Stimulated activated naive CD8-positive, alpha-beta T cell treated with anti-CD3 and anti-CD28 coated beads, Interleukin-15, amount 100 ng/mL, for 72 hours (primary cell): Measurements from ENCODE around the gene HDAC5.
"Not testable (repeated sequence)": the region's sequence is repeated elsewhere in the genome, so short reads cannot be mapped to it uniquely, and the experiment has no call there.

Source experiments
- ATAC-seq: fragments of 150-1000 bp; cut with Tn5 transposase; 2 replicates; pipeline ENCODE4 v1.10.0; 2021; ENCODE audit warnings: mild to moderate bottlenecking, moderate library complexity
- DNase-seq, 2 donors: peaks; one replicate each; pipeline ENCODE4 v3.0.0; 2021 to 2022
- H3K27ac Mint-ChIP-seq, 2 donors: one replicate each; pipeline ENCODE4 v1.8.0; 2022; ENCODE audit warnings: mild to moderate bottlenecking in 2 of 2, mixed read lengths in 2 of 2, moderate library complexity in 2 of 2
- H3K27me3 Mint-ChIP-seq: one replicate; pipeline ENCODE4 v1.8.0; 2022; ENCODE audit warnings: mixed read lengths
- H3K4me1 Mint-ChIP-seq: one replicate; pipeline ENCODE4 v1.8.0; 2022; ENCODE audit warnings: mild to moderate bottlenecking, mixed read lengths
- H3K4me3 Mint-ChIP-seq, 2 donors: one replicate each; pipeline ENCODE4 v1.8.0; 2022; ENCODE audit warnings: mild to moderate bottlenecking in 2 of 2, mixed read lengths in 2 of 2, moderate library complexity in 1 of 2
- H3K9me3 Mint-ChIP-seq, 2 donors: one replicate each; pipeline ENCODE4 v1.8.0; 2022; ENCODE audit warnings: mixed read lengths in 2 of 2

The HDAC5 gene

DNA sequence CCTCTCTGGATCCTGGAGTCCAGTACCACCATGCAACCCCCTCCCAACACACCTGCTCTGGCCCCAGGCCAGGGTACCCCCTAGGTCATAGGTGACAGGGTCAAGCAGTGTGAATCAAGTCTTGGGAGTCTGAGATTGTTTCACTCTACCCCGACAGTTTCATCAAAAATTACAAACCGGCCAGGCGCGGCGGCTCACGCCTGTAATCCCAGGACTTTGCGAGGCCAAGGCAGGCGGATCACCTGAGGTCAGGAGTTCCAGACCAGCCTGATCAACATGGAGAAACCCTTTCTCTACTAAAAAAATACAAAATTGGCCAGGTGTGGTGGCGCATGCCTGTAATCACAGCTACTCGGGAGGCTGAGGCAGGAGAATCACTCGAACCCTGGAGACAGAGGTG is 3.2 kb downstream of the HDAC5 start:
- not testable (repeated sequence) for H3K4me3 Mint-ChIP-seq, H3K27me3 Mint-ChIP-seq, DNase-seq, H3K9me3 Mint-ChIP-seq, ATAC-seq
- Mint-ChIP-seq H3K4me1 (peaks cover 63% of the 10 kb centered on the region), H3K27ac (peak overlapping the region in 1 of 2 donors; percentile 49)

DNA sequence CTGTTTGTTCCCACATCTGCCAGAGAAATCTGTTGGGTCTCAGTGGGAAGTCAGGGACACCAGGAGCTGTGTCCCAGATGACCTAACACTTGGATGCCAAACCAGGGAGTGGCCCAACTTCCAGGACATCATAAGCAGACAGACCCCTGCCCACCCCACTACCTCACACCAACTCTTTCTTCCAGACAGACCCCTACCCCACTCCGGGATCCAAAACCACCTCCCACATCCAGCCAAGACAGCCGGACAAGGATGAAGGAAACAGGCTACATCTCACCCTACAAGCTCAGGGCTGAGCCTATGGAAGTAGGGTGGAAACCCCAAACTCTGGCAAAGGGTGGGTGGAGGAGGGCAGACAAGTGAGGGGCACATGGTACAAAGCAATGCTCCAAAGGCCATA is 3.6 kb downstream of the HDAC5 start:
- H3K9me3 Mint-ChIP-seq: no peaks in the 10 kb centered on the region
- no peak overlapping the region for H3K4me3 Mint-ChIP-seq
- peaks cover 63% of the 10 kb centered on the region for H3K4me1 Mint-ChIP-seq
- ATAC-seq (no peak), DNase-seq (no peak)
- peak overlapping the region in 1 of 2 donors; percentile 37 for H3K27ac Mint-ChIP-seq
- H3K27me3 Mint-ChIP-seq: no peaks in the 10 kb centered on the region

DNA sequence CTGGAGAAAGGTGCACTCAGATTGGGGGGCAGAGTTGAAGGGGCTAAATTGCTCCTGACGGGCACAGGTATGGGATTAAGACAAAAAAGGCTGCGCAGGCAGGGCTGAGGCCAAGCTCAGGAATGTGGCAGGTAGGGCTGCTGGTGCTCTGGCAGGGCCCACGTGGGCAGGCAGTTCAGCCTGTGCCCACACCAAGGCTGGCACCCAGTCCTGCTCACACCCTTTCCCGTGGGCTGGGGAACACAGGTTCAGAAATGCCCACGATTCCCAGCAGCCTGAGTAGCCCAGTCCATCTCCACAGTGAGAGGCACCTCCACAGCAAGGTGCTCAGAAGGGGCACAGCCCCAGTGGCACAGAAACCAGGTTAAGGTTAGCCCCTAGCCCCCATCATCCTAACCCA is 4.4 kb downstream of the HDAC5 start:
- no peaks in the 10 kb centered on the region for H3K9me3 Mint-ChIP-seq
- DNase-seq (no peak), ATAC-seq (no peak)
- no peaks in the 10 kb centered on the region for H3K27me3 Mint-ChIP-seq
- peak overlapping the region in 1 of 2 donors; percentile 14 for H3K27ac Mint-ChIP-seq
- peaks cover 62% of the 10 kb centered on the region for H3K4me1 Mint-ChIP-seq
- no peak overlapping the region for H3K4me3 Mint-ChIP-seq

DNA sequence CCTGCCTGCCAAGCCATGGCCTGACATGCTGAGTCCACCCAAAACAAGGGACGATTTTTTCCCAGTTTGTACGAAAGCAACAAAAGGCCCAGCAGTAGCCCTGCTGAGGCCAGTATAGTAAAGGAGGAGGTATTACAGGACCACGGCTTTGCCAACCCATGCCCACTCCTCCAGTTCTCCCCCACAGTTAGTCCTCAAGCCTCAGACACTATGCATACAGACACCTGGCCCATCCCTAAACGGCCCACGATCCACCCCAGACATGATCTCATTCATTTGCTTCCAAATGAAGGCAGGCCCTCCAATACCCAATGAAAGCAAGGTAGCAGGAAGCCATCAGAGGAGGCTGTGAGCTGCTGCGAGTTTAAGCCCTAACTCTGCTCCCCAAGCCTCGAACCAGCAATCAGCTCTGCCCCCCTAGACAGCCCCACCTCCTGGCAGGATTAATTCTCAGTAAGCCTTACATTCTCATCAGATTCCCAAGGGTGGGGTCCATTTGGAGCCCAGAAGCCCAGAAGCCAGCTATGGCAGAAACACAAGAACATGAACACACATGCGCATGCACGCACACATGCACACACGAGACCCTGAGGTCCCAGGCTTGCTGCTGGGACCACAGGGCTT is 4.9 kb downstream of the HDAC5 start:
- Mint-ChIP-seq H3K4me1 (peaks cover 64% of the 10 kb centered on the region), H3K9me3 (no peaks in the 10 kb centered on the region)
- ATAC-seq: no peak

DNA sequence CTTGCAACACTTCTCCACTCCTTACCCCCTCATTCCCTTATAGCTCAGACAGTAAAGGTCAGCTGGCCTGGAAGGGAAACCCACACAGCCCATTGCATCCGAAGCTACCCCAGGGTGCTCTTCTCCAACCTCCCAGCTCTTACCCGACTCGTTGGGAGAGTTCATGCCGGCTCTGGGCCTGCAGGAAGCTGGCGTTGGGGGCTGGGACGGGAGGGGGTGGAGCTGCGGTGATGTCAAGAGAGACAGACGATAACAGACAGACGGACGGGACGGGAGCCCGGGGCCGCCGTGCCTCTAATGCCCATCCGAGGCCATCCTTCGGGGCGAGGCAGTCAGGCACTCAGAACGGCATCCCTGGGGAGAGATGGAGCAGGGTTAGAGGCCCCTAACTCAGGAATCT is 6.1 kb downstream of the HDAC5 start:
- H3K27ac Mint-ChIP-seq: no peak overlapping the region
- DNase-seq: no peak
- no peak overlapping the region for H3K4me3 Mint-ChIP-seq
- no peak for ATAC-seq
- H3K4me1 Mint-ChIP-seq: peaks cover 71% of the 10 kb centered on the region
- H3K9me3 Mint-ChIP-seq: no peaks in the 10 kb centered on the region
- no peaks in the 10 kb centered on the region for H3K27me3 Mint-ChIP-seq

More for the DNA sequence above, 4.9 kb downstream of the HDAC5 start:
- H3K27me3 Mint-ChIP-seq: no peaks in the 10 kb centered on the region
- no peak for DNase-seq
- H3K4me3 Mint-ChIP-seq: no peak overlapping the region
- peak overlapping the region in 1 of 2 donors; percentile 50 for H3K27ac Mint-ChIP-seq

DNA sequence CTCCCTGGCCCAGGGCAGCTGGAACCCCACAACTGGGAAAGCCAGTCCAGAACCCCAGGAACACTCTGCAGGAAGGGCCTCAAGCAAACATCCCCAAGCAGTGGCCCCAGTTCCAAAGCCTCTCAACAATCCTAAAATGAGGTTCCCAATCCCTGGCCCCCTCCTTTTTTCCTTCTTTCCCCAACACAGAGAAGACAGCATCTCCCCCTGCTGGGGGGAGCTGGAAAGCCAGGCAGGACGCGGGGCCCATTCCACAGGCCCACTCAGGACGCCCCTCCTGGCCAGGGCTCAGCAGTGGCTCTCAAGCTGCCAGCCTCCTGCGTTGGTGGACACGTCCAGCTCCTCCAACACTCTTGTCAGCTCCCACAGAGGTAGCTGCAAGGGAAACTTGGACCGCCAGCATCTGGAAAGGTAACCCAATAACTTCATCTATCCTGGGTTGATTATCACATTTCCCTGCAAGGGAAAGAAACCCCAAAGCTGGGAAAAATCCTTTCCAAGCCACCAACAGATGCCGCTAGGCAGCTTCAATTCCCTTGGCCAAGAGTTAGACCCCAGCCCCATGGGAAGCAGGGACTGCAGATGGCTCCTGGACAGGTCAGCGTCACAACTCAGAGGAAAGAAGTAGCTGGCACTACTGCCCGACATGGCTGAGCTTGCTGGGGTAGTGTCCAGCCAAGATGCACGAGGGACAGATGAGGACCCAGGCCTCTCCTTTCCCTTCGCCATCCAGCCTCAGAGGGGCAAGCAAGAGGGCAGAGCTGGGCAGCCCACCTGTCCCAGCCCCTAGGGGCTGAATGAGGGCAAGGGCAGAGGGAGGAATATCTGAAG is 7.6 kb downstream of the HDAC5 start:
- H3K27me3 Mint-ChIP-seq: no peaks in the 10 kb centered on the region
- H3K4me3 Mint-ChIP-seq: no peak overlapping the region
- peak overlapping the region in 1 of 2 donors; percentile 81 for H3K27ac Mint-ChIP-seq
- peak in 1 of 2 donors; percentile 32 for DNase-seq
- no peak for ATAC-seq
- H3K9me3 Mint-ChIP-seq: no peaks in the 10 kb centered on the region
- H3K4me1 Mint-ChIP-seq: peaks cover 73% of the 10 kb centered on the region

DNA sequence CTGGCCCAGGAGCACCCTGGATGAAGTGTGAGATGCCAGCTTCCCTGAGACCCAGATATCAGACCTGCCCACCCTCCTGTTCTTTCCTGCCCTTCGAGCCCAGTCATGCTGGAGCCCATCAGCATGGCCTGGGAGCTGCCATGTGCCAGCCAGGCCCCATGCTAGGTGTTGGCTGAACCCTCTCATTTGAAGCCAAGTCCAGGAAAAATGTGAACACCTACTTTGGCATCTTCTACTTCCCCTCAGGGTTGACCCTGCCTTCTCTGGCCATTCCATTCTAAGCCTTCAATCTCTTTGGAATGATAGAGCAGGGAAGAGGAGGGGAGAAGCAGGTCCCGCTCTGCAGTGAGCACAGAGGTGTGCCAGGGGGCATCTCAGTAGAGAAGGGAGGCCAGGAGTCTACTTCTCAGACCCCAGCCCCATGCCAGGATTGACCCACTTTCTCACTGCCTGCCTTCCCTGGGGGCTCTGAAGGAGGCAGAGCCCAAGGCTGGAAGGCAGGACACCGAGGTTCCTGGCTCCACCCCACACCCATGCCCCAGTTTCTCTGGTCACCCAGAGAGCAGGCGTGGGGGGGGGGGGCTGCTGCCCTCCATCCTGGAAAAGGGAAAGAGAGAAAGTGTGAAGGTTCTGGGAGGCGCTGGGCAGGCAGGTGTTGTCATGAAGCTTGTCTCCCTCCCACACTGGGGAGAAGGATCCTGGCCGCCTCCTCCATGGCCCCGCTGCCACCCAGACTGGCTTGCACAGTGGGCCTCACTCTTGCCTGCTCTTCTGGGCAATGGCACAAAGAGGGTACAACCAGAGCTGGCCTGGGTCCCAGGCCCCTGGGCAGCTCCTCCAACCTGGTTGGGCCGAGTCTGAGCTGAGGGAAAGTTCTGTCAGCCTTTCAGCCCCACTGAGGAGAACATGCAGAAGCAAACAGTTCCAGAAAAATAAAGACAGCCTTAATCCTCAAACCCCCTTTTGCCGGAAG is 9.3 kb downstream of the HDAC5 start:
- Mint-ChIP-seq H3K4me1 (peaks cover 68% of the 10 kb centered on the region), H3K4me3 (no peak overlapping the region), H3K9me3 (no peaks in the 10 kb centered on the region), H3K27ac (peak overlapping the region in 1 of 2 donors; percentile 81), H3K27me3 (no peaks in the 10 kb centered on the region)
- DNase-seq (no peak), ATAC-seq (no peak)

DNA sequence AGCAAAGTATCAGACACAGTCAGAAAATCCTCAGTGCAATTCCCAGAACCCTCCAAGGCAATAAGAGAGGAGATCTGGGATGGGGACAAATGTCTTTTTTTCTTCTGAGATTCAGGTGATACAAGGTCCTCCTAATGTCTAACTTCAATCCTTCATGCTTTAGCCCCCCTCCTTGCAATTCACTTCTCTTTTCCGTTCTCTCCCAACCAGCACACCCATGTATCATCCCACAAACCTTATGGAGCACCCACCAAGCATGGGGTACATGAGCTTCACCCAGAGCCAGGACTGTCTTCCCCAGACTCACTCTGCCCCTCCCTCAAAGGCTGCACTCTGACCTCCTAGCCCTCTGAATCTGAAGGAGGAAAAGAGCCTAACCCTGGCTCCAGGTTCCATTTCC is 10.1 kb downstream of the HDAC5 start:
- no peak for ATAC-seq
- peak overlapping the region in 1 of 2 donors; percentile 81 for H3K27ac Mint-ChIP-seq
- H3K9me3 Mint-ChIP-seq: no peaks in the 10 kb centered on the region
- no peaks in the 10 kb centered on the region for H3K27me3 Mint-ChIP-seq
- no peak for DNase-seq
- H3K4me1 Mint-ChIP-seq: peaks cover 60% of the 10 kb centered on the region
- H3K4me3 Mint-ChIP-seq: no peak overlapping the region

DNA sequence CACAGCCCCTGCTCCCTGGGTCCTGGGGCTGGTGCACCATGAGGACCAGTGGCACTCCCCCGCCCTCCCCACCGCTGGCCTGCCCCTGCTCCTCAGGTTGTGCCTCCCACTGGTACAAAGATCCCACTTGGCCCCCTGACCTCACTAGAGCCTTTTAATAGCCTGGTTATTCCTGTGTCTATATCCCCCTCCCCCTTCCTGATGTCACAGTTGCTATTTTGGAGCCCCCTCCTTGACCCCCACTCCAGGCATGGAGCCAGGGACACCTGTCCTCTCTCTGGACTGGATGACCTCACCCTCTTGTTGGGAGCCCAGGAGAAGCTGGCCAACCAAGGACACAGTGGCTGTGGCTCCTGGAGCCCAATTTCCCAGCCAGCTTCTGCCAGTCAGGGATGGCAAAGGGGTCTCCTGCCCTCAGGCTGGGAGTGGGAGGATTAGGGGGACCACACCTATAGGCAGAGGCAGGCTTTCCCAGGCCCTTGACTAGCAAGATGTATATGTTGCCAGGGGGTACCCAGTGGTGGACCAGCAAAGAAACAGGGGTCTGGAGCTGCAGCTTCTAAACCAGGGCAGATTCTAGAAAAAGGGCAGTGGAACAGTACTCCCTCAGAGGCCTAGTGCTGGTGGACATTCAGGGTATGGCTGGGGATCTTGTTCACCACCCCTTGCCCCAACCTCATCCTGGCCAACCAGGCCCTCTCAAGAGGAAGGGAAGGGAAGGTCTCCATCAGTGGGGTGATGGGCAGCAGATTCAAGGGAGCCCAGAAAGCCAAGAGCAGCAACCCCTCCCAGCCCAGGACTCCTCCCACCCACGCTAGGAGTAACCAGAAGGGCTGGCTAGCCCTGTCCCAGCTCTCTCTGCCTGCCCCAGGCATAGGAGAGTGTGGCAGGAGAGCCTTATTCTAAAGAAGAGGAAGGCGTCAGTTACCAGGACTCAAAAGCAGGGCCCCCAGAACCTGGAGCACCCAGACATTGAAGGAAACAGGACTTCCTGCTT is 10.9 kb downstream of the HDAC5 start:
- H3K27me3 Mint-ChIP-seq: no peaks in the 10 kb centered on the region
- H3K4me1 Mint-ChIP-seq: peaks cover 55% of the 10 kb centered on the region
- H3K4me3 Mint-ChIP-seq: no peak overlapping the region
- peak overlapping the region in 1 of 2 donors; percentile 8 for H3K27ac Mint-ChIP-seq
- no peak for DNase-seq
- no peak for ATAC-seq
- H3K9me3 Mint-ChIP-seq: no peaks in the 10 kb centered on the region

DNA sequence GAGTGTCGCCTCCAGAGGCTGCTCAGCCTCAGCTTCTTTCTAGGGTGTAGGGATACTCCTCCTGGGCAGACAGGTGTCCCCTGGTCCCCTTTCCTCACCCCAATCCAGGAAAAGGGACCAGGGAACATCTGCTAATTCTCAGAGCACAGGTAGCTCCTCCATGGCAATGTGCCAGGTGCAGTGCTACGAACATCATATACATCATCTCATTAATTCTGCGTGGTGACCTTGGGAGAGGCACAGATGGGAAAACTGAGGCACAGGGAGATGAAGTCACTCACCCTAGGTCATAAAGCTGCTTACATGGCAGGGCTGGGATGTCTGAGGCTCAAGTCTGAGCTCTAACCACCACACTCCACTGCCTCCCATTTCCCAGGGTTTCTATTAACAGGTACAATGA is 11.7 kb downstream of the HDAC5 start:
- DNase-seq: no peak
- Mint-ChIP-seq H3K27me3 (no peaks in the 10 kb centered on the region), H3K4me3 (peak overlapping the region; percentile 64 to 82), H3K9me3 (no peaks in the 10 kb centered on the region), H3K27ac (no peak overlapping the region), H3K4me1 (peaks cover 55% of the 10 kb centered on the region)
- no peak for ATAC-seq

DNA sequence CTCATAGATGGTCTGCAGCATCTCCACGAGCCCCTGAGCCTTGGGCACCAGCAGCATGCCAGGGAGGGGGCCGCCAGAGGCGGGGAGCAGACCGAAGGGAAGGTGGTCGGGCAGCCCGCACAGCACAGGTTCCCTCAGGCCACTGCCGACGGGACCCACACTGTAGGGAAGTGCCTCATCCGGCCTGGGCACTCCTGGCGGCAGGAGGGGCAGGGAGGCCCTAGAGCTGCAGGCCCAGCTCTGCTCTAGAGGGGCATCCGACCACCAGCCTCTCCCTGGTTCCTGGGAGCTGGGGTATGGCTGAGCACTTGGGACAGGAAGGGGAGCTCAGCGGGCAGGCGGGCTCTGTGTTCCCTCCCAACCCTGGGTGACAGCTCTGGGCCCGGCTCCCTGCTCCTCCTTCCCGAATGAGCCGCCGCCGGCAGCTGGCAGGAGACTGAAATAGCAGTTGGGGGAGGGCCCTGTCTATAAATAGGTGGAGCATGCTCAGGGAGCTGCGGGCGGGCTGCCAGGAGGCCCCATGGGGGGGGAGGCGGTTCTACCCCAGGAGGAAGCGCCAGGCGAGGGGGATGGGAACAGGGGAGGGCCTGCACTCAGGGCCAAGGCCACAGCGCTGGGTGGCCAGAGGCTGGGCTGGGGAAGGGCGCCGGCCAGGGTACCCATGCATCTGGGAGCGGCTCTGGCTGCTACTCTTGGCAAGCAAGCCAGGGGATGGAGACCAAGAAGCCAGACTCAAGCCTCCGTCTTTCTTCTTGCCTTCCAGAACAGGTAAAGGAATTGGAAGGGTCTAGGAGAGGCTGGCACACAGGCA is 12.4 kb downstream of the HDAC5 start:
- Mint-ChIP-seq H3K27ac (peak overlapping the region; percentile 31 to 42), H3K4me3 (peak overlapping the region; percentile 64 to 82), H3K4me1 (peaks cover 55% of the 10 kb centered on the region), H3K27me3 (no peaks in the 10 kb centered on the region), H3K9me3 (no peaks in the 10 kb centered on the region)
- ATAC-seq: peak; percentile 85
- DNase-seq: peak; percentile 42 to 64

DNA sequence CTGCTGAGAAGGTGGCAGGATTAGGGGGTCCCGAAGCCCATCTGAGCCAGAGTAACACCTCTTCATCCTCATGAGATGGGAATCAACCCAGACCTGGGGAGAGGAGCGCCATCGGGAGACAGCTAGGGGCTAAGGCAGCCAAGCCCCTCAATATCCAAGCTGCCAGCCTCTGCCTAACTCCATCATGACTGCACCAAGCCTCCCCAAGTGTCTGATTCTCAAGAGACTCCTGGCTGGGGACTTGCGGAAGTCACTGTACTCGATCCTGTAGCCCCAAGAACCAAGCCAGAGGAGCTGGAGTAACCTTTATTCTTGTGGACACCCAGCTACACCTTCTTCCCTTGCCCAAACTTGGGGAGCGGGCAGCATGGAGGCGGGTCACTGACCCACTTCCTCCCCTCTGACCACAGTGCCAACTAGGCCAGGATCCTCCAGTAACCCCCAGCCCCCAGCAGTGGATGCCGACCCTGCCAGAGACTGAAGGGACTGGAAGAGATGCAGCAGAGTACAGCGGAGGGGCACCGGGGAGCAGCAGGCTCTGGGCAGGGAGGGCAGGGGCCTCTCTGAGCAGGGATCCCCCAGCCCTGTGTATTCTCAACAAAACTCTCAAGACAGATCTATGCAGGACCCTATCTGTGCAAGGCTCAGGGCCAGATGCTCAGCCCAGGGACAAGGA is 13.3 kb downstream of the HDAC5 start:
- H3K4me3 Mint-ChIP-seq: peak overlapping the region in 1 of 2 donors; percentile 82
- peaks cover 48% of the 10 kb centered on the region for H3K4me1 Mint-ChIP-seq
- H3K9me3 Mint-ChIP-seq: no peaks in the 10 kb centered on the region
- no peak for DNase-seq
- no peak for ATAC-seq
- no peak overlapping the region for H3K27ac Mint-ChIP-seq
- no peaks in the 10 kb centered on the region for H3K27me3 Mint-ChIP-seq

DNA sequence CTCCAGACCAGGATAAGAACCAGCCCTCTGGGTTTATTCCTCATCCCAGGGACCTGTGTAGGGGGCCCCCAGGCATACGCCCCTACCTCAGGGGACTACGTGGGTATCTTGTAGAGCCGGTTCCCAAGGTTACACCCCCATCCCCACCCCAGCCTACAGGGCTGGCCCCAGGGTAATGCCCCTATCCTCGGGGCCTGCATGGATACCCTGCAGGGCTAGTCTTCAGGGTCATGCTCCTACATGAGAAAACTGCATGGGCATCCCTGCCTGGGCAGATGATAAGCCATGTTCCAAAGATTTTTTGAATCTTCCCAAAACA is 14.2 kb downstream of the HDAC5 start:
- DNase-seq (no peak), ATAC-seq (no peak)
- H3K4me1 Mint-ChIP-seq: peaks cover 45% of the 10 kb centered on the region
- no peaks in the 10 kb centered on the region for H3K27me3 Mint-ChIP-seq
- no peak overlapping the region for H3K27ac Mint-ChIP-seq
- H3K4me3 Mint-ChIP-seq: no peak overlapping the region
- no peaks in the 10 kb centered on the region for H3K9me3 Mint-ChIP-seq
